Measurements from ENCODE around the gene STX5.

STX5 gene

DNA sequence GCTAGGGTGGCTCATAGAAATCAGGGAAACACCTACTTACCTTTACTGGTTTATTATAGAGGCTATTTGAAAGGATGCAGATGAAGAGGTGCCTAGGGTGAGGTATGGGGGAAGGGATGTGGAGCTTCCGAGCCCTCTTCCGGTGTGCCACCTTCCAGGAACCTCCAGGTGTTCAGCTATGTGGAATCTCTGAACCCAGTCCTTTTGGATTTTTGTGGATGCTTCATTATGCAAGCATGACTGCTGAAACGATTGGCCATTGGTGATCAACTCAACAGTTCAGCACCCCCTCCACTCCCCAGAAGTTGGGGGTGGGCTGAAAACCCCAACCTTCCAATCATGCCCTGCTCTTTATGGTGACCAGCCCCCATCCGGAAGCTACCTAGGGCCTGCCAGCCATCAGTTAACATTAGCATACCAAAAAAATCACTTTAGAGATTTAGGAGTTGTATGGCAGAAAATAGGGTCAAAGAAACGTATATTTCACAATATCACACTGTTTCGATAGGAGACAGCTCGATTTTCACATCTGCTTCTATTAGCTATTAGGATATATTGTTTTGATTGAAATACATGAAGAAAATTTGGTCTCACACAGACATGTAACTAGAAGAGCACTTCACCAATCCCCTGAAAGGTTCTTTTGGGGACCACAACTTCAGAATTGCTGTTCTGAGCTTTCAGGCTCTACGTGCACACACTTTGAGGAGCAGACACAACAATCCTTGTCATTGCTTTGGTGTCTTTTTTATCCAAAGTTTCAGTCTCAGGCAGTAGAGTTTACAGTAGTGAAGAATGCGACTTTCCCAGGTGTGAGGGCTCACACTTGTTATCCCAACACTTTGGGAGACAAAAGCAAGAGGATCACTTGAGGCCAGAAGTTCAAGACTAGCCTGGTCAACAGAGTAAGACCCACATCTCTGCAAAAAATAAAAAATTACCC is 73.7 kb downstream of the STX5 start:
- Histone ChIP-seq H3K27me3 (replicated peaks; ENCODE audit: insufficient read depth, low read length) (no peaks in the 10 kb centered on the region), H3K79me2 (ENCODE audit: low read length) (peaks cover 19% of the 10 kb centered on the region), H3K4me2 (ENCODE audit: low read depth, low read length) (no peak overlapping the region), H3F3A (ENCODE audit: insufficient read depth, low read length) (peaks cover 6% of the 10 kb centered on the region; the same call in 1 of the 2 replicates), H4K20me1 (ENCODE audit: insufficient read depth, low read length) (no peaks in the 10 kb centered on the region), H3K9me3 (replicated peaks; ENCODE audit: insufficient read depth, low read length) (no peaks in the 10 kb centered on the region), H3K36me3 (replicated peaks; ENCODE audit: insufficient read depth, low read length) (no peaks in the 10 kb centered on the region), H3K4me1 (ENCODE audit: low read length) (peaks cover 9% of the 10 kb centered on the region), H3K9ac (ENCODE audit: low read length) (no peak overlapping the region), H3K9me2 (replicated peaks; ENCODE audit: insufficient read depth, low read length) (no peaks in the 10 kb centered on the region), H2AFZ (ENCODE audit: low read length) (no peak overlapping the region), H3K4me3 (ENCODE audit: low read length) (no peak overlapping the region), H3K27ac (ENCODE audit: low read length) (no peak overlapping the region)
- DNase-seq = no peak
- TF ChIP-seq EZH2phosphoT487 (IDR thresholded peaks at IDR 0.05; ENCODE audit: low read length) = no peak
- TF ChIP-seq, protein P1, sequence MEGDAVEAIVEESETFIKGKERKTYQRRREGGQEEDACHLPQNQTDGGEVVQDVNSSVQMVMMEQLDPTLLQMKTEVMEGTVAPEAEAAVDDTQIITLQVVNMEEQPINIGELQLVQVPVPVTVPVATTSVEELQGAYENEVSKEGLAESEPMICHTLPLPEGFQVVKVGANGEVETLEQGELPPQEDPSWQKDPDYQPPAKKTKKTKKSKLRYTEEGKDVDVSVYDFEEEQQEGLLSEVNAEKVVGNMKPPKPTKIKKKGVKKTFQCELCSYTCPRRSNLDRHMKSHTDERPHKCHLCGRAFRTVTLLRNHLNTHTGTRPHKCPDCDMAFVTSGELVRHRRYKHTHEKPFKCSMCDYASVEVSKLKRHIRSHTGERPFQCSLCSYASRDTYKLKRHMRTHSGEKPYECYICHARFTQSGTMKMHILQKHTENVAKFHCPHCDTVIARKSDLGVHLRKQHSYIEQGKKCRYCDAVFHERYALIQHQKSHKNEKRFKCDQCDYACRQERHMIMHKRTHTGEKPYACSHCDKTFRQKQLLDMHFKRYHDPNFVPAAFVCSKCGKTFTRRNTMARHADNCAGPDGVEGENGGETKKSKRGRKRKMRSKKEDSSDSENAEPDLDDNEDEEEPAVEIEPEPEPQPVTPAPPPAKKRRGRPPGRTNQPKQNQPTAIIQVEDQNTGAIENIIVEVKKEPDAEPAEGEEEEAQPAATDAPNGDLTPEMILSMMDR (IDR thresholded peaks at IDR 0.05; ENCODE audit: low read length) = no peak
- TF ChIP-seq EZH2 (optimal IDR thresholded peaks at IDR 0.05; ENCODE audit: low read depth, low read length) = no peak

Measured in MM.1S (cell line).